HepG2 (cell line): ENCODE data around the gene OSER1. TPM values are rescaled to one million over a fixed set of nuclear protein-coding genes. Genes with fewer than 3 reads are reported as not detected.

Source experiments
- GTF3A ChIP-seq: sonication (generic); formaldehyde crosslinking; conservative IDR thresholded peaks from 2 replicates; pipeline ENCODE4 v1.4.0; 2020; ENCODE audit warnings: mild to moderate bottlenecking, missing genetic modification reagents
- GZF1 ChIP-seq: sonication (generic); formaldehyde crosslinking; IDR thresholded peaks from 2 replicates; pipeline ENCODE4 v1.5.1; 2020; ENCODE audit warnings: mild to moderate bottlenecking, missing genetic modification reagents
- HNF4A ChIP-seq: sonication (generic); formaldehyde crosslinking; IDR thresholded peaks from 2 replicates; pipeline ENCODE4 v1.4.0; 2020; ENCODE audit warnings: missing genetic modification reagents
- HOXA7 ChIP-seq: sonication (generic); formaldehyde crosslinking; IDR thresholded peaks from 2 replicates; pipeline ENCODE4 v1.8.1; 2022; ENCODE audit warnings: mild to moderate bottlenecking, missing genetic modification reagents, moderate library complexity
- IKZF5 ChIP-seq: IDR thresholded peaks from 2 replicates; pipeline ENCODE4 v1.6.1; 2018; ENCODE audit warnings: missing genetic modification reagents, mild to moderate bottlenecking, missing compliant biosample characterization
- IRF2 ChIP-seq: IDR thresholded peaks from 2 replicates; pipeline ENCODE4 v1.6.1; 2018; ENCODE audit warnings: missing genetic modification reagents, missing compliant biosample characterization
- MATR3 ChIP-seq: sonication (generic); formaldehyde crosslinking; IDR thresholded peaks from 2 replicates; pipeline ENCODE4 v1.4.0; 2020; ENCODE audit warnings: missing genetic modification reagents
- PRDM4 ChIP-seq: sonication (generic); formaldehyde crosslinking; IDR thresholded peaks from 2 replicates; pipeline ENCODE4 v1.9.0; 2021; ENCODE audit warnings: missing genetic modification reagents, borderline replicate concordance
- THAP9 ChIP-seq: sonication (generic); formaldehyde crosslinking; IDR thresholded peaks from 2 replicates; pipeline ENCODE4; 2020; ENCODE audit warnings: missing genetic modification reagents, mild to moderate bottlenecking, borderline replicate concordance
- XBP1 ChIP-seq: sonication (generic); formaldehyde crosslinking; IDR thresholded peaks from 2 replicates; pipeline ENCODE4 v1.5.0; 2020; ENCODE audit warnings: missing genetic modification reagents
- ZBTB33 ChIP-seq: sonication (generic); formaldehyde crosslinking; IDR thresholded peaks from 2 replicates; pipeline ENCODE4 v1.4.0; 2020; ENCODE audit warnings: missing genetic modification reagents
- ZBTB39 ChIP-seq: sonication (generic); formaldehyde crosslinking; IDR thresholded peaks from 2 replicates; pipeline ENCODE4 v1.5.0; 2020; ENCODE audit warnings: missing genetic modification reagents
- ZNF24 ChIP-seq: fragments of 450-650 bp; IDR thresholded peaks from 2 replicates; pipeline ENCODE4 v1.6.1; 2017; ENCODE audit warnings: antibody characterized with exemption, mild to moderate bottlenecking
- ZNF441 ChIP-seq: sonication (generic); formaldehyde crosslinking; IDR thresholded peaks from 2 replicates; pipeline ENCODE4 v1.7.0; 2021; ENCODE audit warnings: missing genetic modification reagents, borderline replicate concordance
- ZNF569 ChIP-seq: sonication (generic); formaldehyde crosslinking; IDR thresholded peaks from 2 replicates; pipeline ENCODE4 v1.5.0; 2020; ENCODE audit warnings: mild to moderate bottlenecking, missing genetic modification reagents, moderate library complexity, borderline replicate concordance
- ZNF614 ChIP-seq: IDR thresholded peaks from 2 replicates; pipeline ENCODE4 v1.6.1; 2018; ENCODE audit warnings: missing biosample characterization, missing genetic modification reagents, inconsistent platforms, borderline replicate concordance
- ZNF777 ChIP-seq: sonication (generic); formaldehyde crosslinking; IDR thresholded peaks from 2 replicates; pipeline ENCODE4 v1.4.0; 2020; ENCODE audit warnings: missing genetic modification reagents
- ZNF780A ChIP-seq: sonication (generic); formaldehyde crosslinking; IDR thresholded peaks from 2 replicates; pipeline ENCODE4 v1.8.0; 2022; ENCODE audit warnings: mild to moderate bottlenecking, missing genetic modification reagents, moderate library complexity
- polyA plus RNA-seq, 8 experiments: library from polyadenylated mRNA; depleted of rRNA in 3 of 8; stranded (reverse) in 7 of 8; unstranded in 1 of 8; fragments of >200 nt; fragmentation: Illumina TruSeq in 4 of 8; extraction: Trizol in 4 of 8; gene quantifications; 2 replicates each; pipeline versions ENCODE4 v1.2.1 to v1.2.3, GENCODE V29; 2011 to 2016; ENCODE audit warnings: low read depth in 4 of 8, missing spikeins in 1 of 8, mixed read lengths in 1 of 8; ENCODE audit not compliant: insufficient read depth in 1 of 8
- total RNA-seq, 5 experiments: library from RNA; depleted of rRNA; stranded (reverse); fragments of >200 nt; fragmentation: Illumina TruSeq; extraction: Trizol; gene quantifications; 2 replicates each; pipeline ENCODE4 v1.2.3, GENCODE V29; 2016; ENCODE audit warnings: low read depth in 1 of 5

OSER1 gene
- total and polyA plus RNA-seq, 2 of the 13 experiments (the other 11 are each of a cell fraction or from before 2014, with no cell fraction given), result 71.2 to 71.5 TPM

GRCh38 chr20:44247586-44248409, 37.2 kb upstream of the OSER1 start (continued):
- TF ChIP-seq PRDM4 (CRISPR knock-in tag), result peak; percentile 97
- TF ChIP-seq HOXA7, result 0 out of 2 replicates have a peak, but pooled peaks have one; percentile 30
- TF ChIP-seq IKZF5 (CRISPR knock-in tag), result peak; percentile 98
- TF ChIP-seq ZNF24, result peak; percentile 56; the same call in 1 of the 2 replicates
- peak; percentile 98 for TF ChIP-seq XBP1 (CRISPR knock-in tag)
- TF ChIP-seq THAP9 (CRISPR knock-in tag), result peak; percentile 82; the same call in 1 of the 2 replicates
- peak; percentile 95 for TF ChIP-seq IRF2
- TF ChIP-seq ZBTB33 (CRISPR knock-in tag), result peak; percentile 71; the same call in 1 of the 2 replicates
- peak; percentile 84 for TF ChIP-seq ZNF777 (CRISPR knock-in tag)
- no peak for TF ChIP-seq MATR3 (CRISPR knock-in tag)
- peak; percentile 96 for TF ChIP-seq ZNF441
- TF ChIP-seq ZBTB39, result no peak
- 0 out of 2 replicates have a peak, but pooled peaks have one; percentile 74 for TF ChIP-seq GTF3A
- TF ChIP-seq HNF4A (CRISPR knock-in tag), result 0 out of 2 replicates have a peak, but pooled peaks have one; percentile 34
- no peak for TF ChIP-seq ZNF569 (CRISPR knock-in tag)
- TF ChIP-seq ZNF614 (CRISPR knock-in tag), result peak; percentile 97
- TF ChIP-seq GZF1 (CRISPR knock-in tag), result peak; percentile 87; the same call in 1 of the 2 replicates
- peak; percentile 96 for TF ChIP-seq ZNF780A (CRISPR knock-in tag)
